ENCODE data around the gene HEYL. TPM values are rescaled to one million over a fixed set of nuclear protein-coding genes. Genes with fewer than 3 reads are reported as not detected.

Gene HEYL
- total and polyA plus RNA-seq, 9 of the 15 experiments (the other 6 are each of a cell fraction or from before 2014, with no cell fraction given), result 0.13 to 0.89 (median 0.25) TPM

DNA sequence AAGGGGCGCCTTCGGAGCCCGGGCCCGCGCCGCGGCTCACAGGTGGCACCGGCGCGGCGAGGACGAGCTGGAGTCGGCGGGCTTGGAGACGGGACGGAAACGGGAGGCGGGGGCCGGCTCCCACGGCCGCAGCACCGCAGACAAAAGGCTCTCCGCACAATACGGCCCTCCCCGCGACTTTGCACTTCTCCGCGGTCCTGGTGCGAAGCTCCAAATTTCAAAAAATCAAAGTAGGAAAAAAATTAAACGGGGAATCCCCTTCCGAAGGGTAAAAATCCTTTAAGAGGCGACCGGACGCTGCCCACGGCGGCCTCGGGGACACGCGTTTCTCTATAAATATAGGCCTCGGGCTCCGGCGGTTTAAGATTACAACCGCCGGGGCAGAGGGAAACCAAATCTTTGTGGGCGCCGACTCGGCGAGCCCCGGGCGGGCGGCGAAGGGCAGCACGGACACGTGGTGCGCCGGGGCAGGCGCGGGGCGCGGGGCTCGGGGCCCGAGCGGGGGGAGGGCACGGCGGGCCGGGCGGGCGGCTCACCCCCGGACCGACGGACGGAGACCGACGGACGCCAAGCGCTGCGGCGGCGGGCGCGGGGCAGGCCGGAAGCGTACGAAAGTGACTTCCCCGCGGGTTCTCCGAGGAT is 63.3 kb downstream of the HEYL start:
- in situ Hi-C loops (cut with MboI) (no loop called here), intact Hi-C loops (cut with micrococcal nuclease) (no loop called here)
- Histone ChIP-seq H3K36me3 (ENCODE audit: control insufficient read depth, insufficient read depth, low read length) (peaks cover 45% of the 10 kb centered on the region), H3K4me3 (peak overlapping the region; percentile 91), H3K9ac (ENCODE audit: insufficient read depth in 1 of 2, low read depth in 2 of 2, low read length in 2 of 2) (peak overlapping the region; percentile 92 to 95), H4K20me1 (replicated peaks; ENCODE audit: control insufficient read depth, insufficient read depth, low read length) (peaks cover 44% of the 10 kb centered on the region), H3K9me3 (replicated peaks; ENCODE audit: control insufficient read depth, insufficient read depth, low read depth, low read length) (no peaks in the 10 kb centered on the region), H3K9me1 (ENCODE audit: control insufficient read depth, insufficient read depth, low read length) (peaks cover 9% of the 10 kb centered on the region), H3K27me3 (ENCODE audit: control insufficient read depth in 2 of 2, insufficient read depth in 2 of 2, low read length in 2 of 2) (no peaks in the 10 kb centered on the region), H3K27ac (ENCODE audit: extremely low read depth, low read depth, low read length) (peak overlapping the region; percentile 86), H3K4me1 (replicated peaks in 1 of 2; ENCODE audit: control insufficient read depth in 2 of 2, insufficient read depth in 2 of 2, low read length in 2 of 2) (peaks cover 17 to 24% of the 10 kb centered on the region in 2 experiments; a peak in 4 of 5 replicates), H3K79me2 (ENCODE audit: control insufficient read depth, insufficient read depth, low read length) (peaks cover 56% of the 10 kb centered on the region), H2AFZ (ENCODE audit: low read depth, low read length) (no peak overlapping the region; the same call in 1 of the 2 replicates), H3K4me2 (ENCODE audit: insufficient read depth, low read length) (peak overlapping the region; percentile 90)
- DNase-seq (ENCODE audit: extremely low read depth in 1 of 4, low spot score in 3 of 4) (peak in 3 of 4 experiments; percentile 61 to 74 (median 71)), FAIRE-seq (no peak), ATAC-seq (peak; percentile 34)
- no TSS peak for BruUV-seq (replicated peaks)
- WGBS (ENCODE audit: insufficient coverage, low coverage, missing lambda C conversion rate), result under 1% methylated on average over 72 of the region's 87 CpGs
- ChIA-PET POLR2A (interaction anchor here (0.5 to 5.4 kb wide), 24 partner anchors 8 to 561 kb away, joined by 3 to 82 read pairs (median 3); partner anchors contain the start of gene PPIE), CTCF (ENCODE audit: low intra/inter-chr PET ratio) (interaction anchor here (0.6 kb wide), 2 partner anchors 10 to 161 kb away, joined by 5 to 6 read pairs; no protein-coding TSS in a partner anchor)
- TF ChIP-seq BCOR (IDR thresholded peaks at IDR 0.05) (no peak), CHD1 (IDR thresholded peaks at IDR 0.05; ENCODE audit: low read length) (peak; percentile 89), ZNF780A (CRISPR knock-in tag; IDR thresholded peaks at IDR 0.05) (no peak), SRSF1 (IDR thresholded peaks at IDR 0.05; ENCODE audit: low read depth, low read length) (0 out of 2 replicates have a peak, but pooled peaks have one; percentile 34), POLR2G (IDR thresholded peaks at IDR 0.05; ENCODE audit: low read depth, low read length) (peak; percentile 62), MXI1 (IDR thresholded peaks at IDR 0.05; ENCODE audit: low read depth, low read length) (0 out of 2 replicates have a peak, but pooled peaks have one; percentile 5), SIN3A (IDR thresholded peaks at IDR 0.05; ENCODE audit: borderline replicate concordance in 2 of 2, control insufficient read depth in 1 of 2, low read depth in 2 of 2, low read length in 2 of 2) (peak in 1 of 2 experiments; percentile 64; a peak in 2 of 4 replicates), MCM7 (IDR thresholded peaks at IDR 0.05) (no peak), ZFP1 (CRISPR knock-in tag; IDR thresholded peaks at IDR 0.05) (no peak), SAFB (IDR thresholded peaks at IDR 0.05; ENCODE audit: borderline replicate concordance, low read depth, low read length) (0 out of 2 replicates have a peak, but pooled peaks have one; percentile 62), SMARCC2 (IDR thresholded peaks at IDR 0.05; ENCODE audit: low read depth) (no peak), ZNF766 (CRISPR knock-in tag; conservative IDR thresholded peaks at IDR 0.05) (0 out of 2 replicates have a peak, but pooled peaks have one; percentile 33), PCBP1 (IDR thresholded peaks at IDR 0.05; ENCODE audit: low read depth, low read length, poor library complexity, severe bottlenecking) (peak; percentile 78)
- TF ChIP-seq, protein P1, sequence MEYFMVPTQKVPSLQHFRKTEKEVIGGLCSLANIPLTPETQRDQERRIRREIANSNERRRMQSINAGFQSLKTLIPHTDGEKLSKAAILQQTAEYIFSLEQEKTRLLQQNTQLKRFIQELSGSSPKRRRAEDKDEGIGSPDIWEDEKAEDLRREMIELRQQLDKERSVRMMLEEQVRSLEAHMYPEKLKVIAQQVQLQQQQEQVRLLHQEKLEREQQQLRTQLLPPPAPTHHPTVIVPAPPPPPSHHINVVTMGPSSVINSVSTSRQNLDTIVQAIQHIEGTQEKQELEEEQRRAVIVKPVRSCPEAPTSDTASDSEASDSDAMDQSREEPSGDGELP (CRISPR knock-in tag; IDR thresholded peaks at IDR 0.05; ENCODE audit: borderline replicate concordance), result no peak
- TF ChIP-seq, protein P2, sequence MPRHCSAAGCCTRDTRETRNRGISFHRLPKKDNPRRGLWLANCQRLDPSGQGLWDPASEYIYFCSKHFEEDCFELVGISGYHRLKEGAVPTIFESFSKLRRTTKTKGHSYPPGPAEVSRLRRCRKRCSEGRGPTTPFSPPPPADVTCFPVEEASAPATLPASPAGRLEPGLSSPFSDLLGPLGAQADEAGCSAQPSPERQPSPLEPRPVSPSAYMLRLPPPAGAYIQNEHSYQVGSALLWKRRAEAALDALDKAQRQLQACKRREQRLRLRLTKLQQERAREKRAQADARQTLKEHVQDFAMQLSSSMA (CRISPR knock-in tag; IDR thresholded peaks at IDR 0.05), result no peak
- TF ChIP-seq, protein P3, sequence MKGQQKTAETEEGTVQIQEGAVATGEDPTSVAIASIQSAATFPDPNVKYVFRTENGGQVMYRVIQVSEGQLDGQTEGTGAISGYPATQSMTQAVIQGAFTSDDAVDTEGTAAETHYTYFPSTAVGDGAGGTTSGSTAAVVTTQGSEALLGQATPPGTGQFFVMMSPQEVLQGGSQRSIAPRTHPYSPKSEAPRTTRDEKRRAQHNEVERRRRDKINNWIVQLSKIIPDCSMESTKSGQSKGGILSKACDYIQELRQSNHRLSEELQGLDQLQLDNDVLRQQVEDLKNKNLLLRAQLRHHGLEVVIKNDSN (CRISPR knock-in tag; IDR thresholded peaks at IDR 0.05), result no peak

Data from K562 (cell line).